Measurements from ENCODE around the gene STEAP1B.
"Not testable (repeated sequence)": the region's sequence is repeated elsewhere in the genome, so short reads cannot be mapped to it uniquely, and the experiment has no call there.

The STEAP1B gene

GRCh38 chr7:22435105-22435504 is 64.9 kb downstream of the STEAP1B start:
- H3K9me3 ChIP-seq (ENCODE audit: control insufficient read depth, low read length): no peaks in the 10 kb centered on the region
- H3K4me1 ChIP-seq: no peaks in the 10 kb centered on the region
- TF ChIP-seq CTCF (IDR thresholded peaks at IDR 0.05): no peak
- H3K27me3 ChIP-seq (ENCODE audit: control insufficient read depth, insufficient read depth, low read length): no peaks in the 10 kb centered on the region
- no peaks in the 10 kb centered on the region for H3K79me2 ChIP-seq
- no peaks in the 10 kb centered on the region for H3K36me3 ChIP-seq (ENCODE audit: control insufficient read depth, insufficient read depth, low read length)
- H3K4me3 ChIP-seq (ENCODE audit: low read depth, low read length): no peak overlapping the region
- H3K9ac ChIP-seq: no peak overlapping the region
- no peak overlapping the region for H3K27ac ChIP-seq
- H3K4me2 ChIP-seq (ENCODE audit: low read length): no peak overlapping the region
- H2AFZ ChIP-seq: no peak overlapping the region

- Histone ChIP-seq H3K4me2 (ENCODE audit: low read length) (no peak overlapping the region), H3K79me2 (no peaks in the 10 kb centered on the region), H3K36me3 (ENCODE audit: control insufficient read depth, insufficient read depth, low read length) (no peaks in the 10 kb centered on the region), H3K4me3 (ENCODE audit: low read depth, low read length) (no peak overlapping the region), H3K27me3 (ENCODE audit: control insufficient read depth, insufficient read depth, low read length) (no peaks in the 10 kb centered on the region), H2AFZ (no peak overlapping the region), H3K4me1 (no peaks in the 10 kb centered on the region), H3K27ac (no peak overlapping the region), H3K9me3 (ENCODE audit: control insufficient read depth, low read length) (no peaks in the 10 kb centered on the region), H3K9ac (no peak overlapping the region)
- TF ChIP-seq CTCF (IDR thresholded peaks at IDR 0.05): no peak
Measured at GRCh38 chr7:22433710-22434460, 66.1 kb downstream of the STEAP1B start.

GRCh38 chr7:22433165-22433700 is 66.8 kb downstream of the STEAP1B start:
- not testable (repeated sequence) for H3K4me1 ChIP-seq; H3K79me2 ChIP-seq; H3K27me3 ChIP-seq (ENCODE audit: control insufficient read depth, insufficient read depth, low read length); H2AFZ ChIP-seq; H3K27ac ChIP-seq; H3K4me2 ChIP-seq (ENCODE audit: low read length); H3K36me3 ChIP-seq (ENCODE audit: control insufficient read depth, insufficient read depth, low read length); H3K4me3 ChIP-seq (ENCODE audit: low read depth, low read length); H3K9ac ChIP-seq; H3K9me3 ChIP-seq (ENCODE audit: control insufficient read depth, low read length)

GRCh38 chr7:22432203-22432718 is 67.7 kb downstream of the STEAP1B start:
- no peak overlapping the region for H3K27ac ChIP-seq
- H3K4me2 ChIP-seq (ENCODE audit: low read length): no peak overlapping the region
- TF ChIP-seq CTCF (IDR thresholded peaks at IDR 0.05): no peak
- no peaks in the 10 kb centered on the region for H3K9me3 ChIP-seq (ENCODE audit: control insufficient read depth, low read length)
- no peaks in the 10 kb centered on the region for H3K4me1 ChIP-seq
- no peaks in the 10 kb centered on the region for H3K36me3 ChIP-seq (ENCODE audit: control insufficient read depth, insufficient read depth, low read length)
- no peak overlapping the region for H3K4me3 ChIP-seq (ENCODE audit: low read depth, low read length)
- H3K9ac ChIP-seq: no peak overlapping the region
- H3K27me3 ChIP-seq (ENCODE audit: control insufficient read depth, insufficient read depth, low read length): no peaks in the 10 kb centered on the region
- H3K79me2 ChIP-seq: no peaks in the 10 kb centered on the region
- H2AFZ ChIP-seq: no peak overlapping the region

GRCh38 chr7:22430457-22430856 is 69.5 kb downstream of the STEAP1B start:
- no peak overlapping the region for H3K4me2 ChIP-seq (ENCODE audit: low read length)
- H3K79me2 ChIP-seq: no peaks in the 10 kb centered on the region
- no peak overlapping the region for H3K9ac ChIP-seq
- no peak overlapping the region for H3K4me3 ChIP-seq (ENCODE audit: low read depth, low read length)
- no peaks in the 10 kb centered on the region for H3K9me3 ChIP-seq (ENCODE audit: control insufficient read depth, low read length)
- no peaks in the 10 kb centered on the region for H3K36me3 ChIP-seq (ENCODE audit: control insufficient read depth, insufficient read depth, low read length)
- H2AFZ ChIP-seq: no peak overlapping the region
- no peak for TF ChIP-seq CTCF (IDR thresholded peaks at IDR 0.05)
- no peaks in the 10 kb centered on the region for H3K27me3 ChIP-seq (ENCODE audit: control insufficient read depth, insufficient read depth, low read length)
- no peaks in the 10 kb centered on the region for H3K4me1 ChIP-seq
- H3K27ac ChIP-seq: no peak overlapping the region

All from parathyroid adenoma (tissue), 2 donors.